ENCODE results near the gene RBM18.

RBM18 gene

DNA sequence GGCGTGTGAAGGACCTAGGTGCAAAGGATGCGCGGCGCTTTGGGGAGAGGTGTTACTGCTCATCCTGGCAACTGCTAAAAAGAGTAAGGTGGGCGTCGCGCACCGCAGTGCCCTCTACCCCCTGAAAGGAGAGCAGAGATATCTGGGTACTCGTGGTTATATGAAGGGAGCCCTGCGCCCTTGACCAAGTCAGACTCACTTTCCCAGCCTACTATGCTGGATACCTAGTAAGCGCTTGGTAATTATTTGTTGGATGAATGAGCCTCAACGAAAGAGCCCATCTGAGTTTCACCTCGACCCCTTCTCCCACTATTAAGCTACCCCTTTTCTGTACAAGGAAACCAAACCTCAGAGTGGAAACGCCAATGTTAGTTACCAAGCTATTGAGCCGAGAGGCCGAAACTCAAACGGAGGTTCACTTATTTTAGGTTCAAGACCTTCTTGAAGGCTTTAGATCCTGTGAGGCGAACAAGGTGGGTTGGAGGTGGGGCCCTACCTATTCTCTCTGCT lies 43.9 kb downstream of the RBM18 start:
- Histone ChIP-seq H3K27me3 (replicated peaks) (peaks cover 92% of the 10 kb centered on the region), H3K4me3 (ENCODE audit: low read depth, low read length) (no peak overlapping the region), H3K27ac (no peak overlapping the region), H3K36me3 (replicated peaks) (no peaks in the 10 kb centered on the region)
- no peak for TF ChIP-seq CTCF (IDR thresholded peaks at IDR 0.05; ENCODE audit: low read depth, low read length, missing control alignments)
- in situ Hi-C loops (cut with HindIII; ENCODE audit: low pct_ligation_motif_present, low sequenced_read_pairs) = no loop called here
- DNase-seq = no peak

DNA sequence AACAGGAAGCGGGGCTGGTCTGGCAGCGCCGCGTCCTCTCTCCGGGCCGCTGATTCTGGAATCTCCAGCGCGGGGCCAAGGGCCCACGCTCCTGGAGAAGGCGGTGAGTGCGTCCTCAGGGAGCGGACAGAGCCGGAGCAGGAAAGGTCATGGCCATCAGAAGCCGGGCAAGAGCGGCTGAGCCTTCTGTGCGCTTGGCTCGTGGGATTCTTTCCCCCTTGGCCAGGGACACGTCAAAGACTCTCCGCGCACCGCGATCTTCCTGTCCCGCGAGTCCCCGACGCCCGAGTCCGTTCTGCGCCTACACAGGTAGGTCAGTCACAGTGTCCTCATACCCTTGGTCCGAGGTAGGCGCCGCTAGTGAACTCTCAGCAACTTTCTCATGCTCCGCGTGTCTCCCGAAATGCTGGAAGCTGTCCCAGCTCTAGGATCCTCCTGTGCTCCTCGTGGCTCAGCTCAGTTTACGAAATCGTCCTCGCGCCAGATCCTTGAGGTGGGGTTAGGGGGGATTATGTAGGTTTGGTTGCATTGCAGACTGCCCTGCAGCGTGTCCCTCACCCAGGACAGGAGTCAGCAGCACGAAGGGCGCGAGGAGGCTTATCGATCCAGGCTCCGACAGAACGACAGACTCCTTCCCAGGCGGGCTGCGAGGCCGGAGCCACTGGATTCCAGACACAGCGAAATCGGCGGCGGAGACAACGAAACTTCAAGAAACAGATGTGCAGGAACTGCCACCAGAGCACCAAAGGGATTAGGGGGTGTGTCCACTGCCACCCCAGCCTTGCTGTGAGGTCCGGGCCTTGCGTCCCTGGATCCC lies 44.6 kb downstream of the RBM18 start:
- Histone ChIP-seq H3K27me3 (replicated peaks) (peaks cover 92% of the 10 kb centered on the region), H3K4me3 (ENCODE audit: low read depth, low read length) (no peak overlapping the region), H3K27ac (no peak overlapping the region), H3K36me3 (replicated peaks) (no peaks in the 10 kb centered on the region)
- no peak for TF ChIP-seq CTCF (IDR thresholded peaks at IDR 0.05; ENCODE audit: low read depth, low read length, missing control alignments)
- in situ Hi-C loops (cut with HindIII; ENCODE audit: low pct_ligation_motif_present, low sequenced_read_pairs) = no loop called here
- no peak for DNase-seq

DNA sequence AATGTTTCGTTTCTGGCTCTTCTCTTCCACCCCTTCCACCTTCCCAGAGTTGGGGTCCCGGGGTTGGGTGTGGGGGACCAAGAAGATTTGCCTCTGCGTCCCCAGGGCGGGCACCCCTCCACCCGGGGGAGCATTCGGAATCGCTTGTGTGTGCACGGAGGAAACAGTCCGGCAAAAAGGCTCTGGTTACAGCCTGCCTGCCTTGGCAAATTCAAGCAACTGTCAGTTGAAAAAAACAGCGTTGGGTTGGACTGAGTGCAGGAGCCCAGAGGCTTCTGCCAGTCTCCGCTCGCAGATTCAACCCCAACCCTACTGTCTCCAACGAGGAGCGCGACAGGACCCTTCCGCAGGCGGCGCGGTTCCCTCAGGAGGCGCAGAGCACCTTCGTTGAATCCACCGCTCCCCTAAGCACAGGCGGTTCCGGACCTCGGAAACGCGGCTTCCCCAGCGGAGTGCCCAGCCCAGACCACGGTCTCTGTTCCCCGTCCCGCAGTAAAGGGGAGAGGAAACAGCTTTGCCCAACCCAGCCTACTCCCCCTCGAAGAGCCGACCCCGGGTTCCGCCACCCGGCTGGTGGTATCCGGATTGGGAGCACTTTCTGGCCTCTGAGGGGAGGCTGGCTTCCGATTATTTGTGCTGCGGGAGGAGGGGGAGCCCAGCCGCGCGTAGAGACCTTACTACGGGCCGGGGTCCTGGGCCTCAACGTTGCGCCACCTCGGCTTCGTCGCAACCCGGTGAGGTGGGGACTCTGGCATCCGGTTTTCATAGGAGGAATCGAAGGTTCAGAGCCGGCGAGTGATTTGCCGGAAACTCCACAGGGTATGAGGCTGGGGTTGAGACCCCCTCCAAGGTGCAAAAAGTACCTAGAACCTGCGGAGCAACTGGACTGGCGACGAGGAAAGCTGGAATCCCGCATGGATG lies 45.4 kb downstream of the RBM18 start:
- in situ Hi-C loops (cut with HindIII; ENCODE audit: low pct_ligation_motif_present, low sequenced_read_pairs) = no loop called here
- DNase-seq = no peak
- TF ChIP-seq CTCF (IDR thresholded peaks at IDR 0.05; ENCODE audit: low read depth, low read length, missing control alignments) = no peak
- Histone ChIP-seq H3K4me3 (ENCODE audit: low read depth, low read length) (no peak overlapping the region), H3K36me3 (replicated peaks) (no peaks in the 10 kb centered on the region), H3K27ac (no peak overlapping the region), H3K27me3 (replicated peaks) (peaks cover 93% of the 10 kb centered on the region)

DNA sequence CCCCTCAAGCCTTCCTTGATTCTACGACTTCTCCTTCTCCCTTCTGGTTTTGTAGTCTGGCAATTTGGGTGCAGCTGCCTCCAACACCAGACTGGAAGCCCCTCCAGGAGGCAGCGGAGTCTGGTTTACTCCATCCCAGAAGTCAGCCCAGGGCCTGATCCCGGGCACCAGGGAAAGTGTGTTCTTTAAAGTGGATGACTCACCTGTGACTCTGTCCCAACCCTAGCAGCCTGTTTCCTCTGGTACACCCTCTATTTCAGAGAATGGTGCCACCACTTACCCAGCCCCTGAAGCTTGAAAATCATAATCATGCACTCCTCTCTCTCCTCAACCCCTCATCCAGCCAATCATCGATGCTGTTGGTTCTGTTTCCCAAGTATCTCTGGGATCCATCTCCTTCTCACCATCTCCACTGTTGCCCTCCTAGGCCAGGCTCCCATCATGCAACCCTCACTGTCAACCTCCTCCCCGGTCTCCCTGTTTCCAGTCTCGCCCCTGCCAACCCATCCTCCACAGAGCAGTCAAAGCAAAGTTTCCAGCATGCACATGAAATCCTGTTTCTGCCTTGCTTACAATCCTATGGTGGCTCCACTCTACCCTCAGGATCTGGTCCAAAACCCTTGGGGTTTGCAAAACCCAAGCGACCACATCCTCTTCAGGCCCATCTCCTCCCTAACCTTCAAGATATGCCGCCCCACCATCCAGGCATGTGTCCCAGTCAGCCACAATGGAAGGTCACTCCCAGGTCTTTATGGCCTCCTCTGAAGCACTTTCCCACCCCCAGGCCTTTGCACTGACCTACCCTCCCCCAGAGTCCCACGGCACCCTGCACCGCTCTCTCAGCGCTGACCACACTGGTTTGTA lies 46.3 kb downstream of the RBM18 start:
- DNase-seq = no peak
- TF ChIP-seq CTCF (IDR thresholded peaks at IDR 0.05; ENCODE audit: low read depth, low read length, missing control alignments) = no peak
- H3K4me3 ChIP-seq (ENCODE audit: low read depth, low read length) = no peak overlapping the region
- H3K27ac ChIP-seq = no peak overlapping the region
- no peaks in the 10 kb centered on the region for H3K36me3 ChIP-seq (replicated peaks)
- H3K27me3 ChIP-seq (replicated peaks) = peaks cover 99% of the 10 kb centered on the region
- in situ Hi-C loops (cut with HindIII; ENCODE audit: low pct_ligation_motif_present, low sequenced_read_pairs) = no loop called here

DNA sequence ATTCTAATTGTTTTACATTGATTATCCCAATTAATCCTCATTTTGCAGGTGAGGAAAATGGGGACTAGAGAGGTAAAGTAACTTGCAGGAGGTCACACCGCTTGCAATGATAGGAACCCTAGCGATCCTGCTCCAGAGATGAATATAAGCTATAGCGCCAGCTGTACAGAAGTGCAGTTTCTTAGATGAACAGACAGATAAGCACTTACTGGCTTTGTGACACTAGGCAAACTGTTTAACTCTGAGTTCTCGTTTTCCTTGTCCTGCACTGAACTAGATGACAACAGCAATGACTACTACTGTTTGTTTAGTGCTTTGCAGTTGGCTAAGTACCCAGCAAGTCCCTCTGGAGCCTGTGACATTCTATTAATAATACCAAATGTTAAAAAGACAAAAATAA lies 47.0 kb downstream of the RBM18 start:
- Histone ChIP-seq H3K27ac (no peak overlapping the region), H3K4me3 (ENCODE audit: low read depth, low read length) (no peak overlapping the region), H3K36me3 (replicated peaks) (no peaks in the 10 kb centered on the region), H3K27me3 (replicated peaks) (peaks cover 100% of the 10 kb centered on the region)
- no peak for TF ChIP-seq CTCF (IDR thresholded peaks at IDR 0.05; ENCODE audit: low read depth, low read length, missing control alignments)
- no peak for DNase-seq
- in situ Hi-C loops (cut with HindIII; ENCODE audit: low pct_ligation_motif_present, low sequenced_read_pairs) = no loop called here
